GM12872 (cell line): ENCODE results near the gene AOPEP.

Source experiments
- CTCF ChIP-seq: IDR thresholded peaks from 3 replicates; pipeline ENCODE4 v1.5.1; 2011; ENCODE audit warnings: low read depth, mild to moderate bottlenecking, low read length, moderate library complexity; ENCODE audit not compliant: insufficient read depth

AOPEP gene

GRCh38 chr9:94734054-94734754, 7.7 kb downstream of the AOPEP start:
- no peak for TF ChIP-seq CTCF

GRCh38 chr9:94736759-94737158, 10.3 kb downstream of the AOPEP start:
- no peak for TF ChIP-seq CTCF

GRCh38 chr9:94740145-94740840, 13.8 kb downstream of the AOPEP start:
- no peak for TF ChIP-seq CTCF

GRCh38 chr9:94741866-94742265, 15.4 kb downstream of the AOPEP start:
- no peak for TF ChIP-seq CTCF

GRCh38 chr9:94743035-94743954, 16.8 kb downstream of the AOPEP start:
- TF ChIP-seq CTCF = no peak

- TF ChIP-seq CTCF = no peak
Measured at GRCh38 chr9:94745806-94746540, 19.5 kb downstream of the AOPEP start.
